Erythroblast (primary cell): ENCODE measurements around the gene PIK3R6.

ENCODE experiments used
- DNase-seq, 2 experiments: peaks; one replicate each; lab custom pipeline; 2025; lab: John Stamatoyannopoulos, UW
- GATA1 ChIP-seq: IDR thresholded peaks from 2 replicates; pipeline ENCODE4 v1.6.1; 2011; ENCODE audit warnings: low read depth, mild to moderate bottlenecking, control low read depth, low read length, moderate library complexity
- POLR2A ChIP-seq: IDR thresholded peaks from 2 replicates; pipeline ENCODE4 v1.6.1; 2011; ENCODE audit warnings: mild to moderate bottlenecking, low read length

PIK3R6 gene

GRCh38 chr17:8888704-8889302, 21.3 kb upstream of the PIK3R6 start:
- DNase-seq = no peak
- TF ChIP-seq GATA1 = no peak
- TF ChIP-seq POLR2A = no peak

- no peak for DNase-seq
- no peak for TF ChIP-seq GATA1
- no peak for TF ChIP-seq POLR2A
Measured at GRCh38 chr17:8887834-8888703, 20.6 kb upstream of the PIK3R6 start.

GRCh38 chr17:8887301-8887700, 19.8 kb upstream of the PIK3R6 start:
- no peak for DNase-seq

GRCh38 chr17:8885967-8886684, 18.7 kb upstream of the PIK3R6 start:
- TF ChIP-seq GATA1 = no peak
- TF ChIP-seq POLR2A = no peak
- DNase-seq = no peak

More at GRCh38 chr17:8887301-8887700, 19.8 kb upstream of the PIK3R6 start:
- TF ChIP-seq GATA1 (no peak), POLR2A (no peak)

- DNase-seq = peak; percentile 60 to 71
Measured at GRCh38 chr17:8885163-8885966, 17.9 kb upstream of the PIK3R6 start.

GRCh38 chr17:8884336-8884990, 17.0 kb upstream of the PIK3R6 start:
- TF ChIP-seq POLR2A (no peak), GATA1 (no peak)
- no peak for DNase-seq

- TF ChIP-seq GATA1 (no peak), POLR2A (no peak)
- DNase-seq = no peak
Measured at GRCh38 chr17:8883353-8883752, 15.9 kb upstream of the PIK3R6 start.

- no peak for TF ChIP-seq GATA1
- no peak for TF ChIP-seq POLR2A
- no peak for DNase-seq
Measured at GRCh38 chr17:8881606-8882005, 14.1 kb upstream of the PIK3R6 start.

GRCh38 chr17:8880466-8880865, 13.0 kb upstream of the PIK3R6 start:
- DNase-seq = no peak
- no peak for TF ChIP-seq POLR2A
- TF ChIP-seq GATA1 = no peak

GRCh38 chr17:8879410-8879809, 11.9 kb upstream of the PIK3R6 start:
- no peak for DNase-seq
- no peak for TF ChIP-seq POLR2A
- no peak for TF ChIP-seq GATA1

GRCh38 chr17:8877984-8878383, 10.5 kb upstream of the PIK3R6 start:
- TF ChIP-seq POLR2A (no peak), GATA1 (no peak)
- no peak for DNase-seq

- DNase-seq = no peak
- TF ChIP-seq POLR2A (no peak), GATA1 (no peak)
Measured at GRCh38 chr17:8875957-8876356, 8.5 kb upstream of the PIK3R6 start.

GRCh38 chr17:8875436-8875835, 8.0 kb upstream of the PIK3R6 start:
- no peak for DNase-seq

More at GRCh38 chr17:8875436-8875835, 8.0 kb upstream of the PIK3R6 start:
- TF ChIP-seq POLR2A (no peak), GATA1 (no peak)
